ENCODE results near the gene MTPN. TPM values are rescaled to one million over a fixed set of nuclear protein-coding genes. Genes with fewer than 3 reads are reported as not detected.

MTPN gene
- total RNA-seq, 1 donor from 2014 or later: 90.6 TPM

- TF ChIP-seq CTCF (IDR thresholded peaks at IDR 0.05; ENCODE audit: insufficient read depth, low read length, severe bottlenecking): no peak
- DNase-seq (ENCODE audit: low read depth): no peak
- no peak for FAIRE-seq
- Histone ChIP-seq H3K36me3 (ENCODE audit: control insufficient read depth, insufficient read depth, low read length) (no peaks in the 10 kb centered on the region), H3K27me3 (ENCODE audit: control insufficient read depth, insufficient read depth, low read length) (no peaks in the 10 kb centered on the region), H3K4me3 (ENCODE audit: low read depth, low read length) (no peak overlapping the region)
These were observed 52.9 kb downstream of the MTPN start for GRCh38 chr7:135924302-135924701.

- no peak for FAIRE-seq
- H3K4me3 ChIP-seq (ENCODE audit: low read depth, low read length): no peak overlapping the region
- TF ChIP-seq CTCF (IDR thresholded peaks at IDR 0.05; ENCODE audit: insufficient read depth, low read length, severe bottlenecking): no peak
These were observed 54.9 kb downstream of the MTPN start for GRCh38 chr7:135922263-135922662.

GRCh38 chr7:135920478-135920877 lies 56.7 kb downstream of the MTPN start:
- FAIRE-seq: no peak
- no peak for TF ChIP-seq CTCF (IDR thresholded peaks at IDR 0.05; ENCODE audit: insufficient read depth, low read length, severe bottlenecking)
- H3K27me3 ChIP-seq (ENCODE audit: control insufficient read depth, insufficient read depth, low read length): no peaks in the 10 kb centered on the region
- no peaks in the 10 kb centered on the region for H3K36me3 ChIP-seq (ENCODE audit: control insufficient read depth, insufficient read depth, low read length)
- DNase-seq (ENCODE audit: low read depth): no peak
- H3K4me3 ChIP-seq (ENCODE audit: low read depth, low read length): no peak overlapping the region

More at GRCh38 chr7:135922263-135922662, 54.9 kb downstream of the MTPN start:
- Histone ChIP-seq H3K27me3 (ENCODE audit: control insufficient read depth, insufficient read depth, low read length) (no peaks in the 10 kb centered on the region), H3K36me3 (ENCODE audit: control insufficient read depth, insufficient read depth, low read length) (no peaks in the 10 kb centered on the region)
- DNase-seq (ENCODE audit: low read depth): no peak

- FAIRE-seq: no peak
- DNase-seq (ENCODE audit: low read depth): no peak
- TF ChIP-seq CTCF (IDR thresholded peaks at IDR 0.05; ENCODE audit: insufficient read depth, low read length, severe bottlenecking): no peak
- no peaks in the 10 kb centered on the region for H3K27me3 ChIP-seq (ENCODE audit: control insufficient read depth, insufficient read depth, low read length)
- no peaks in the 10 kb centered on the region for H3K36me3 ChIP-seq (ENCODE audit: control insufficient read depth, insufficient read depth, low read length)
- no peak overlapping the region for H3K4me3 ChIP-seq (ENCODE audit: low read depth, low read length)
These were observed 57.9 kb downstream of the MTPN start for GRCh38 chr7:135919071-135919841.

- no peak for FAIRE-seq
- DNase-seq (ENCODE audit: low read depth): no peak
- no peak for TF ChIP-seq CTCF (IDR thresholded peaks at IDR 0.05; ENCODE audit: insufficient read depth, low read length, severe bottlenecking)
- Histone ChIP-seq H3K4me3 (ENCODE audit: low read depth, low read length) (no peak overlapping the region), H3K27me3 (ENCODE audit: control insufficient read depth, insufficient read depth, low read length) (no peaks in the 10 kb centered on the region), H3K36me3 (ENCODE audit: control insufficient read depth, insufficient read depth, low read length) (no peaks in the 10 kb centered on the region)
These were observed 59.0 kb downstream of the MTPN start for GRCh38 chr7:135918134-135918533.

- Histone ChIP-seq H3K36me3 (ENCODE audit: control insufficient read depth, insufficient read depth, low read length) (no peaks in the 10 kb centered on the region), H3K27me3 (ENCODE audit: control insufficient read depth, insufficient read depth, low read length) (no peaks in the 10 kb centered on the region), H3K4me3 (ENCODE audit: low read depth, low read length) (no peak overlapping the region)
- TF ChIP-seq CTCF (IDR thresholded peaks at IDR 0.05; ENCODE audit: insufficient read depth, low read length, severe bottlenecking): no peak
- FAIRE-seq: no peak
- no peak for DNase-seq (ENCODE audit: low read depth)
These were observed 59.4 kb downstream of the MTPN start for GRCh38 chr7:135917721-135918120.
